HG02852 (cell line): Measurements from ENCODE around the gene CSDE1.
A peak's percentile ranks its signal among the peaks of the same experiment; 100 is the strongest.

Source experiments
- ATAC-seq: cut with Tn5 transposase; IDR thresholded peaks from one replicate; pipeline ENCODE4 v1.9.1; 2021; ENCODE audit warnings: mild to moderate bottlenecking, moderate library complexity; ENCODE audit not compliant: unreplicated experiment

The CSDE1 gene

GRCh38 chr1:114750780-114751179 lies 7.0 kb downstream of the CSDE1 start:
- no peak for ATAC-seq

GRCh38 chr1:114749835-114750234 lies 7.9 kb downstream of the CSDE1 start:
- no peak for ATAC-seq

- ATAC-seq = no peak
These were observed 11.2 kb downstream of the CSDE1 start for GRCh38 chr1:114746450-114747121.

- no peak for ATAC-seq
These were observed 12.5 kb downstream of the CSDE1 start for GRCh38 chr1:114745291-114745690.

- ATAC-seq = no peak
These were observed 15.6 kb downstream of the CSDE1 start for GRCh38 chr1:114741963-114742746.

- no peak for ATAC-seq
These were observed 17.5 kb downstream of the CSDE1 start for GRCh38 chr1:114740331-114740730.

- ATAC-seq = no peak
These were observed 20.4 kb downstream of the CSDE1 start for GRCh38 chr1:114737314-114737849.

- no peak for ATAC-seq
These were observed 22.3 kb downstream of the CSDE1 start for GRCh38 chr1:114735479-114735878.

GRCh38 chr1:114729782-114730181 lies 28.0 kb downstream of the CSDE1 start:
- no peak for ATAC-seq

GRCh38 chr1:114728553-114728952 lies 29.2 kb downstream of the CSDE1 start:
- no peak for ATAC-seq

GRCh38 chr1:114725230-114725629 lies 32.6 kb downstream of the CSDE1 start:
- ATAC-seq = no peak

- ATAC-seq = no peak
These were observed 33.9 kb downstream of the CSDE1 start for GRCh38 chr1:114723915-114724314.

GRCh38 chr1:114723457-114723856 lies 34.3 kb downstream of the CSDE1 start:
- ATAC-seq = no peak

- no peak for ATAC-seq
These were observed 37.3 kb downstream of the CSDE1 start for GRCh38 chr1:114720492-114720891.

- no peak for ATAC-seq
These were observed 38.4 kb downstream of the CSDE1 start for GRCh38 chr1:114719424-114719787.

GRCh38 chr1:114718661-114719423 lies 38.9 kb downstream of the CSDE1 start:
- ATAC-seq = no peak

GRCh38 chr1:114716304-114717170 lies 41.2 kb downstream of the CSDE1 start, which contains the start of gene NRAS:
Gene NRAS, minus strand, starts transcription at chr1:114716771. Its CDS starts 611 bp downstream, at chr1:114716160.
- peak; percentile 91 for ATAC-seq

GRCh38 chr1:114715952-114716303 lies 41.9 kb downstream of the CSDE1 start:
- ATAC-seq = peak; percentile 7

- ATAC-seq = no peak
These were observed 44.8 kb downstream of the CSDE1 start for GRCh38 chr1:114712977-114713376.

- ATAC-seq = no peak
These were observed 47.4 kb downstream of the CSDE1 start for GRCh38 chr1:114710360-114710759.
